Right ventricle myocardium inferior (tissue), 1 donor: ENCODE results near the gene NRG3. TPM values are rescaled to one million over a fixed set of nuclear protein-coding genes. Genes with fewer than 3 reads are reported as not detected.

ENCODE experiments used
- ATAC-seq: fragments of 200-7000 bp; cut with Tn5 transposase; one replicate; pipeline ENCODE4 v1.9.1; 2020; ENCODE audit warnings: mild to moderate bottlenecking, moderate library complexity
- DNase-seq: peaks from one replicate; pipeline ENCODE4 v3.0.0; 2021; ENCODE audit errors: missing footprints
- intact Hi-C: fragments of 100-400 bp; cut with DNase I; formaldehyde crosslinking; loops from one replicate; pipeline ENCODE4 v1.11.0; 2022
- total RNA-seq: library from RNA; stranded (reverse); fragmentation: NEBNext Ultra II Directional; extraction: Animal tissue kit (Norgen Biotek cat#: 25700); gene quantifications from one replicate; pipeline ENCODE4 v1.2.1, GENCODE V29; 2021
- donor health status: DM: no; HTN: yes; CAD: no; lungs with severe emphysema.

NRG3 gene
- total RNA-seq, 1 donor from 2014 or later = not detected

- intact Hi-C loops = no loop called here
- ATAC-seq (no peak), DNase-seq (no peak)
Measured at GRCh38 chr10:82394987-82395386, 520.0 kb downstream of the NRG3 start.

- ATAC-seq (no peak), DNase-seq (no peak)
- intact Hi-C loops = no loop called here
Measured at GRCh38 chr10:82396886-82397285, 521.9 kb downstream of the NRG3 start.

- intact Hi-C loops = no loop called here
- ATAC-seq = no peak
- no peak for DNase-seq
Measured at GRCh38 chr10:82397854-82398253, 522.9 kb downstream of the NRG3 start.

DNA sequence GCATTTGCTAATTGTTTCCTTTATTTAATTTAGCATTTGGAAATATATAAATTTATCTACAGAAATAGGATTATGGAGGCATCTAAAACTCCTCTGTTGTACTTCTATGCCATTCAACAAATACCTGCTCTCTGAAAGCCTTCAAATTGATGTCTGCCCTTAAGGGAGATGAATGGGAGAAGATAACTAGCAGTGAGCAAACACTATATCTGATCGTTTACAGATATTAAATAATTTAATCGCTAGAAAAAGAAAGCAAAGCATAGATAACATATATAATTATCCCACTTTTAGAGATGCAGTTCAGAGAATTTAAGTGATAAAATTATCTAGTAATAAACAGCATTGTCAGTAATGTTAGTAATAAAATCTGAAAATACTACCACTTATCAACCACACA, 524.9 kb downstream of the NRG3 start:
- intact Hi-C loops = no loop called here
- ATAC-seq (no peak), DNase-seq (no peak)

GRCh38 chr10:82400841-82401240, 525.8 kb downstream of the NRG3 start:
- ATAC-seq (no peak), DNase-seq (no peak)
- intact Hi-C loops = no loop called here

DNA sequence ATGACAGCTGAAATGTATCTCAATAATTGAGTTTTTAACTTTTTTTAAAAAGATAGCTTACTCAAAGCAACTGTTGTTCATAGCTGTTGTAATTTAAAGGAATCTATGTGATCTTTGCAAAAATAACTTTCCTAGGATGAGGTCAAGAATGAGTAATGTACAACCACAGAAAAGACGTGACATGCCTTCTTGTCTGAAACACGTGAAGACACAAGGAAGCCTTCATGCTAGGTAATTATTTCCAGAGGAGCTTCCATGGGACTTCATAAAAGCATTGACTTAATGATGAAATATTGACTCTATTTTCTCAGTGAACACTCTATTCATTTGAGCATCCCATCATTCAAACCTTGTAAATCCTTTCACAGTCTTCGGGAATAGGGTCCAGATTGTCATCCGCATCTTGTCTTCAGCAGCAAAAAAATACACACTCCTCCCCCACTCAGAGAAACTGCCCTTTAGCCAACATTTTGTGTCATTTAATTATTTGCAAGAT, 528.0 kb downstream of the NRG3 start:
- DNase-seq (no peak), ATAC-seq (no peak)
- intact Hi-C loops = no loop called here

DNA sequence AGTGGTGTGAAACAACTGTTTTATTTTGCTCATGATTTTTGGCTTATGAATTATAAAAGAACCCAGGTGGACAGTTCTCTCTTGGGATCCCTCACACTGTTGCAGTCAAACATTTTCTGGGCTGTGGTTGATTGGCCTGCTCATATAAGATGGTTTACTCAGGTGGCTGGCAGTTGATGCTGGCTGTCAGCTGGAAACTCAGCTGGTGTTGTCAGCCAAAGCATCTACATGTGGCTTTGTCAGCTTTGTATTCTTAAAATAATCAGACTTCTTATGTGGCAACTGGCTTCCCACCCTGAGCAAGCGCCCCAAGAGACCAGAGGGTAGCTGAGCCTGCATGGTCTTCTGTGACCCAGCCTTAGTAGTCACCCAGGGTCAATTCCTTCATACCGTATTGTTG, 534.7 kb downstream of the NRG3 start:
- ATAC-seq = no peak
- intact Hi-C loops = no loop called here
- DNase-seq = no peak

DNA sequence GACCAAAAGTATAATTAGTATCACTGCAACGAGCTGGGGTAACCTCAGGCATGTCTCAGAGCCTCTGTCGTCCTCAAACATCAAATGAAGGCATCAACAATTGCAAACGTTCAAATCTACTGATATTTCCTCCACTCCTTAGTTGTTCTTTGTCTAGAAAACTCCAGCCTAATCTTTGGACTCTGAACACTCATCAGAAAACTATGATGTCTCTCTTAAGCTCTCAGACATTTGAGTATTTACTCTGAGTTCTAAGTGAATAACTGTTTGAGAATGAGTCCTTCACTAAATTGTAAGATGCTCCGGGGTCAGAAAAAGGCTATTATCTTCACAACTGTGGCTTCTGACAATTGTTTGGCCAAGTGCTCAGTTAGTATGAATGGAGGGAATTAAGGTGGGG, 536.4 kb downstream of the NRG3 start:
- DNase-seq (no peak), ATAC-seq (no peak)
- intact Hi-C loops = no loop called here

DNA sequence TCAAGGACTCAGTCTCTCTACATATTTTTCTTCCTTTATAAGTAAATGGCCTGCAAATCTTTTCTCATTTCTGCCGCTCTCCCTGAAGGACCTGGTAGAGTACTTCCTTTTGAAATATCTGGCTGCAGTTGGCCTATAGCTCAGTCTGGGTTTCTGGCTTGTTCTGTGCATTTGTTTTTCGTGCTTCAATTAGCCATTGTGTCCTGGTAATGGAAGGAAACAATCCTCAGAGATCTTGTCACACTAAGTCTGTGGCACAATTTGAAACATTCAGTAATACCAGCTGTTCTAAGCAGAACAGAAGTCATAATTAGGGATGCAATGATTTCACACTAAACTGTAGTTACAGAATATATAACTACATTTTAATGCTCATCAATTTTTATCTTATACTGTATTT, 545.0 kb downstream of the NRG3 start:
- intact Hi-C loops = no loop called here
- ATAC-seq = no peak
- DNase-seq = no peak

- intact Hi-C loops = no loop called here
- no peak for ATAC-seq
- no peak for DNase-seq
Measured at GRCh38 chr10:82429302-82429701, 554.3 kb downstream of the NRG3 start.

- ATAC-seq (no peak), DNase-seq (no peak)
- intact Hi-C loops = no loop called here
Measured at GRCh38 chr10:82438277-82438676, 563.3 kb downstream of the NRG3 start.

DNA sequence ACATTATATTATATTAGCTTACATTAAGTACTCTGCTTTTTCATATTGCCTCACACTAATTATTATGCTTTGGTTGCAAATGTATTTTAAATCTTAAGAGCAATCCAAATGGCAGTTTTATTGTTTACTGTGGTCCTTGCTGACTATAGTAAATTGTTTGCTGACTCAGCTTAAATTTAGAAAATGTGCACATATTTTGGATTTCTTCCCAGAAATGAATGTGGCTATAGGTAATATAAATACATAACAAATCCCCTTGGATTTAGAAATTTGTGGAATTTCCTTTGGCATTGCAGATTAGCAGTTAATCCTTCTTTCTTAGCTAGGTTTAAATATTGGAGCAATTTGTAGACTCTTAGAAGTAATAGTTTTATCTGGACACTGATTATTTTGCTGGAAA, 565.8 kb downstream of the NRG3 start:
- DNase-seq (no peak), ATAC-seq (no peak)
- intact Hi-C loops = no loop called here

DNA sequence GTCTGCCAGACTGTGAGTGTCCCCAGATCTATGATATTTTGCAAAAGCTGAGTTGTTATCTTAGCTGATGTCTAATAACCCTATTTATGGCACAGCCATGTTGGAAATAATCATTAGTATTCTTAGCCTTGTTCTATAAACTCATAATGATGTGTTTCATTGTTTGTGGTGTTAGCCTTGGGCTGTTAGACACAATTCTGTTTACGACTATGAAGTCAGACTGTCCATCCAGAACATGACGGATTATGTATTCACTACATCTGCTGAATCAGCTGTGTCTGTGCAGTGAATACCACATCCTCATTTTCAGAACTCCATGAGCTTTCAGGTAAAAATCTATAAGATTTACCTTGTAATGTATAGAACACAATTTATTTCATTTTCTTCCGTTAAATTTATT, 577.1 kb downstream of the NRG3 start:
- DNase-seq = no peak
- intact Hi-C loops = no loop called here
- ATAC-seq = no peak

DNA sequence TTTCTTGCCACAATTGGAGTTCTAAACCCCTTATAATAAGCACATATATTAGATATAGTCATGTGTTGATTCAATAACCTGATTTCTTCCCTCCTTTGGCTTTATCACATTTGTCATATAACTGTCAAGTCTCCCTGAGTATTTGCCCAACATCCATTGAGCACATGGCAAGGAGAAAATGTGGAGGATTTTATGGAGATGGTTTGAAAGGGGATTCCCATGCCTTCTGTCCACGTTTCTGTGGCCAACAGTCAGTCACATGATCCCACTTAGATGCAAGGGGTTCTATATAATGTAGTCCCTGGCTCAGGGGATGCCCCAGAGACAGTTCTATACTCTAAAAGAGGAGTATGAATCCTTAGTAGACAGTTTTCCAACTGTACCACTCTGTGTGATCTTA, 577.7 kb downstream of the NRG3 start:
- ATAC-seq (no peak), DNase-seq (no peak)
- intact Hi-C loops = no loop called here

DNA sequence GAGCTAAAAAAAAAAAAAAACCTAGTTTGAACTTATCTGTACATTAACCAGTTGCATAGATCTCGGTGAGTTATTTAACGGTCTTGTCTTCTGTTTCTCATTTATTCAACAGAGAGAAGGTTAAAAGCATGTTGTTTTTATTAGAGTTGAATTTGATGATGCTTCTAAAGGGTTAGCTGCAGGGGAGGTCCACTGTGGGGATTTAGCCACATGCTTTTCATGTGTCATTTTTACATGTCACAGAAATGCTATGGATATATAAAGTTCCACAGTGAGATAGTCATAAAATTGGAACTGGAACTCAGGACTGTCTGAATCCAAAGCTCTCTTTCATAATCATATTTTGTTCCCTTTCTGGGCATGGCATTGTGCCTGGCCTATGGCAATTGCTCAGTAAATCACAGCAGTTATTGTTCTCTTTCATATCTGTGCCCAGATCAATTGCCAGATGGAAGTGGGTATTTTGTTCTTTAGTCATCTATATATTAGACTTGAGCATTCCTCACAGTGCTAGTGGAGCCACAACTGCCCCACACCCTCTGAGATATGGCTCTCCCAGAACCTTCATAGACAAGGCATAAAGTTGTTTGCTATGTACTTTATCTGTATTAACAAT, 578.8 kb downstream of the NRG3 start:
- no peak for DNase-seq
- ATAC-seq = no peak
- intact Hi-C loops = no loop called here

GRCh38 chr10:82462910-82463551, 588.0 kb downstream of the NRG3 start:
- intact Hi-C loops = no loop called here
- DNase-seq = no peak
- ATAC-seq = no peak

DNA sequence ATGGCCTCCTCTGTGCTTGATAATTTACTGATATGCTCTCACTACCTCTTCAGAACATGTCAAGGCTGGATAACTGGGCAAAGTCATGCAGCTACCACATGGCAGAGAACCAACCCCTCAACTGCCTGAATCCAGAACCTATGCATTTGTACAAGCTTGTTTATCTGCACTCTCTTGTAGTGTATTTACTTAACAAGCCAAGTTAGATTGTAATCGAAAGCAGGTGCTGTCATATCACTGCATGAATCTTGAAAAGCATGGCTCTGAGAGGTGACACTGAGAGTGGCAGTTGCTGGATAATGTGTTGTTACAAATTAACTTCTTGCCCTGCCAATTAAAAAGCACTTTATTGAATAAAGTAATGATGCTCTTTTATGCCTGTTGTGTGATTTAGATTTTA, 588.6 kb downstream of the NRG3 start:
- intact Hi-C loops = no loop called here
- no peak for DNase-seq
- ATAC-seq = no peak

DNA sequence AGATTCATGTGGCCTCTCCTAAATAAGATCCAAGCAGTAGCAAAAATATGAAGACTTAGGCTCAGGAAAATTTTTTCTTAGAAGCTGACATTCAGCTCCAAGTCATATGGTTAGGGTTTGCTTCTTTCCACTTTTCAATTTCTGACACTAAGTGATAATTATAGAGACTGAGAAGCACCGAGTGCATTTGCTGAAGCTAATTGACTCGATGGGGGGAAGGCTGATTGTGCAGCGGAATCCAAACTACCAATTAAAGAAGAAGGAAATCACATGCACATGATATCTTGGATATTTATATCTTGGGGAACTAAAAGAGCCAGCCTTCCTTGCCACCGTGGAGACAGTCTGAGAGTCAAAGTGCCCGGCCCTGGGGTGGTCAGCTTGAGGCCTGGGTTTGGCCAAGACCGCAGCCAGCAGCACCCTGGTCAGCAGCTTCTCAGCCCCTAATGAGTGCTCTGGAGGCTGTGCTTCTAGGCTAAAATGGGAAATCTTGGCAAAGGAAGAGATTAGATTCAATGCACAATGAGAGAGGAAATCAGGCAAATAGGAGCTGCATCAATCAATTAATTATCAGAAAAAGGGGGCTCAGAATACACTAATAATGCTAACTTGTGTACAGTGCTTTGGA, 589.3 kb downstream of the NRG3 start:
- intact Hi-C loops = no loop called here
- ATAC-seq (no peak), DNase-seq (no peak)

- ATAC-seq = no peak
- intact Hi-C loops = no loop called here
- DNase-seq = no peak
Measured at GRCh38 chr10:82464966-82465365, 590.0 kb downstream of the NRG3 start.

- ATAC-seq (no peak), DNase-seq (no peak)
- intact Hi-C loops = no loop called here
Measured at GRCh38 chr10:82468453-82468852, 593.5 kb downstream of the NRG3 start.
